ENCODE data around the gene TMEM222.

TMEM222 gene

DNA sequence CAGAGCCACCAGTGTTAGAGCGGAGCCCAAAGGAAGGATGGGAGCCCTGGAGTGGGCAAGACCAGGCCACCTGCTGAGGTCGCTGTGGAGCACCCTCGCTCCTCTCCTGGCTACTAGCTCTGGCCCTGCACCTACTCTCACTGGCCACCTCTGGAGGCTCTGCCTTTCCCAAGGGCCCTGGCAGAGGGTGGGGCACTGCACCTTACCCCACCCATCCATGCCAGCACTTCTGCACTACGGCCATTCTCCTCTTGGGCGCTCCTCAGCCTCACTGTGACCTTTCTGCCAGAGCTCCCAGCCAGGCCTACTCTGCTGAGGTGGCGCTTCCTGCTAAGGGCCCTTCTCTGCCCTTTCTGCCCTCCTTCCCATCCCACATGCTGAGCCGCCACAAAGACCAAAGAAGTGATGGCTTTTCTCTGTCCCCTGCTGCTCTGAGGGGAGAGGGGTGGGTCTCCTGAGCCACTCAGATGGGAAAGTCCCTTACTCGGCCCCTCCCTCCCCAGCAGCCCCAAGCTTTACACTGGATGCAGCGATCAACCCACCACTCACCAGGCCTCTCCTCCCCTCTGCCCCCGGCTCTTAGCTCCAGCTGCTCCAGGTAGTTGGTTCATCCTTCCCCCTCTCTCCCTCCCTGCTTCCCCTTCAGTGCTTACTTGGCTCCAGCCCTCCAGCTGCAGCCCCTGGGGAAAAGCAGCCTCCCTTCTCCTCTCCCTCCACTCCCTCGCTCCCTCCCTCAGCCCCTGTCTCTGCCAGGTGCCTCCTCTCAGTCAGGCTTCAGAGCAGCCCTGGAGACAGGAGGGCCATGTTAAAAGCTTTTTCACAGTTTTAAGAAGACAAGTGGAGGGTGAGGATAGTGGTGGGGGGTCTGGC is 14.8 kb upstream of the TMEM222 start:
- DNase-seq: no peak

DNA sequence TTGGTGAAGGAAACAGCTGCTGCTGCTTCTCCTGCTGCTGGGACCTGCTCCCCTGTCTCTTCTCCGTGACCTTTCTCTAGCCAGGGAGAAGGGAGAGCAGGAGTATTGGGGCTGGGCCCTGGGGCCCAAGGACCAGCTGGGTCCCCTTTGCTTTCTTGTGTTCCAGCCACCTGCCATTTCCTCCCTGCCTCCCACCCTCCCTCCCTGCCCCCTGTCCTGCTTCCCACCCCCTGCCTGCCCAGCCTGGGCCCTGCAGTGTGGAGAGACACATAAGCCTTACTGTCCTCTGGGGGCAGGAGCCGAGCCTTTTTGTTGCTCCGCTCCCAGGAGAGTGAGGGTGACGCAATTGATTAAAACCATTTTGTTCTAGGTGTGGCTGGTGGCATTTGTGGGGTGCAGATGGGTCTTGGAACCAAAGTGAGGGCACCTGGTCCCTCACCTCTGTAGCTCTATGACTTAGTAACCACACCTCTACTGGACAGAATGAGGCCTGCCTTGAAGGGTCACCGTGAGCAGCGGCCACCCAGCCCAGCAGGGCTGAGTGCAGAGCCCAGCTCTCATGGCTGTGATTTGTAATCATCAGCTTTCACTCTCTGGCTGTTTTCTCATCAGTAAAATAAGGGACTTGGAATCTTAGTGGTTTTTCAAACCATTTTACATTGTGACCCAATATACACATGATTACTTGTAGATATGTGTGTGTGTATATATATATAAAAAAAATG is 13.9 kb upstream of the TMEM222 start:
- DNase-seq: no peak

DNA sequence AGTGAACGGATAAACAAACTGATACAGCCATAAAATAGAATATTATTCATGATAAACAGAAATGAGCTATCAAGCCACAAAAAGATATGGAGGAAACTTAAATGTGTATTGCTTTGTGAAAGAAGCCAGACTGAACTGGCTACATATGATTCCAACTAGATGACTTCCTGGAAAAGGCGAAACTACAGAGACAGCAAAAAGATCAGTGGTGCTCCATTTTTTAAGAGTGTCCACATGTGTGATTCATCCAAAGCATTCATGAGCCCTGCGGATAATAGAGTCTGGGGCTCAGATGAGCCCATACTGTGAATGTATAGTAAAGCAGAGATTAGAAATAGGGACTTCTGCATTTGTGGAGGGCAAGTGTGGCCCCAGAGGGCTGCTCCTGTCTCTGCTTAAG is 7.8 kb upstream of the TMEM222 start:
- no peak for DNase-seq

DNA sequence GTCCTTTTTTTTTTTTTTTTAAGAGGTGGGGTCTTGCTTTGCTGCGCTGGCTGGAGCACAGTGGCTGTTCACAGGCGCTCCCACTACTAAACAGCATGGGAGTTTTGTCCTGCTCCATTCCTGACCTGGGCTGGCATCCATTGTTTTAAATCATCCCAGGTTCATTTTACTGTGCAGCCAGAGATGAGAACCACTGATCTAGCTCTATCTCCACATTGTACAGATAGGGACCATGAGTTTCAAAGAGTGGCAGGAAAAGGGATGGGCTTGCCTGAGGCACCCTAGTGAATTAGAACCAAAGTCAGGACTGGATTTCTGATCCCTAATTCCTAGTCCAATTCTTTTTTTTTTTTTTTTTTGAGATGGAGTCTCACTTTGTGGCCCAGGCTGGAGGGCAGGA is 7.2 kb upstream of the TMEM222 start:
- DNase-seq: no peak

DNA sequence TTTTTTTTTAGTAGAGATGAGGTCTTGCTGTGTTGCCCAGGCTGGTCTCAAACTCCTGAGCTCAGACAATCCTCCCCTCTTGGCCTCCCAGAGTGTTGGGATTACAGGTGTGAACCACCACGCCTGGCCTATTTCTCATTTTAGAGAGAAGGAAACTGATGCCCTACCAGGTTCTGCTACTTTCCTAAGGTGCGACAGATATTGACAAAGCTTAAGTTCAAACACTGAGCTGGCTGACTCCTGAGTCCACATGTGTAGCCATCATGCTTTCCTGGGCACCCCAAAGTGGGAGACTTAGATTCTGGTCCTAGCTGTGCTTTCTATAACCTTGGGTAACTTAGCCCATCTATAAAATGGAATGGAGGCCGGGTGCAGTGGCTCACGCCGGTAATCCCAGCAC is 5.1 kb upstream of the TMEM222 start:
- no peak for DNase-seq

DNA sequence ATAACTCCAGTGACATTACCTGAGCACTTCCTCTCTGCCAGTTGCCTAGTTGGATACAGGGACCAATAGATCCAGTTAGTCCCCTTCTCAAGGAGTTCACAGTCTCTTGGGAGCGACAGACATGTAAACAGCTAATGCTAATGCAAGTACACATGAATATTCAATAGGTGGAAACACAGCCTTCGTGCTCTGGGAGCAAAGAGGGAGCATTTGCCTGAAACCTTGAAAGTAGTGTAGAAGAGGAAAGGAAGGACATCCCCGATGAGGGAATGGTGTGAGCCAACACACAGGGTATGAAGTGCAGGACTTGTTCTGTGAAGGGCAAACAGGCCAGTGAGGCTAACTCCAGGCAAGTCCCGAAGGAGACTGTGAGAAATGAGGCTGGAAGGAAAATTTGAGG is 3.8 kb upstream of the TMEM222 start:
- DNase-seq: no peak

DNA sequence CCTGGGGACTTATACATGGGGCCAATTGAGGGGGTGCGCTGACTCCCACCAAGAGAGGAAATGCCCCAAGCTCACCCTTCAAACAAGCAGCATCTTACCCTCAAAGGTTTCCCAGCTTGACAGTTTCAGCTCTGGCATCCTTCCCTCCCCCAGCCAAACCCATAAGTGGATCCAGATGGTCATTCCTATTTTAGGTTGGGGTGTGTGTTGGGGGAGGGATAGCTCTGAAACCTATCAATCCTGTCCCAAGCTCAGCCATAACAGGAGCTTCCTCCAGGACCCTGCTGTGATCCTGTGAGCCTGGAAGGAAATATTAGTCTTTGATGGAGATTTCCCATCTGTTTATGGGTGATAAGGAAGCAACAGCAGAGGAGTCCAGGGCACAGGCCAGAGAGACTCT is 3.4 kb upstream of the TMEM222 start:
- no peak for DNase-seq

DNA sequence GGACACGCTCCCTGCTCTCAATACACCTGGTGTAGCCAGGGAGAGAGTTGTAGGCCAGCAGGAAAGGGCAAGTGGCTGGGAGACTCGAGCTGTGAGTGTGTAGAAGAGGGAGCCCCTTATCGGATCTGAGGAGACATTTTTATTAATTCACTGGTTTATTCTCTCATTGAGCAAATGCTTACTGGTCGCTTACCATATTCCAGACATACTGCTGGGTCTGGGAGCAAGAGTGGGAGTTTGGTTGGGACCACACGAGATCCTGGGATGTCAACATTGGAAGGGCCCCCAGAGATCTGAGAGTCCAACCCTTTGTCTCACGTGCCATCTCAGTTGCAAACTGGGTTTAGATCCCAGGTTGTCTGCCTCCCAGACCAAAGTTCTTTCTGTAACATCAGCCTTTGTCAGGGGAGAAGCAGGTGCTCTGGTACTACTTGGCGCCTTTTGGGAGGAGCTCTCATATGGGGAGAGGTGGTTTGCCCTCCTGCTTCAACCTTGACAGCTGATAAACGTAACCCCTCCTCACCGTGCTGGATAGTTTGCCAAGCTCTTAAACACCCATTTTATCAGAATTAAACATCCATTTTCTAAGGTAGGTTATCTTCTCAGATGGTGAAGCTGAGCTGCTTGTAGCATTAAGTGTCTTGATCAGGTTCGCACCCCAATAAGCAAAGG is 742 bp downstream of the TMEM222 start:
- no peak for DNase-seq

DNA sequence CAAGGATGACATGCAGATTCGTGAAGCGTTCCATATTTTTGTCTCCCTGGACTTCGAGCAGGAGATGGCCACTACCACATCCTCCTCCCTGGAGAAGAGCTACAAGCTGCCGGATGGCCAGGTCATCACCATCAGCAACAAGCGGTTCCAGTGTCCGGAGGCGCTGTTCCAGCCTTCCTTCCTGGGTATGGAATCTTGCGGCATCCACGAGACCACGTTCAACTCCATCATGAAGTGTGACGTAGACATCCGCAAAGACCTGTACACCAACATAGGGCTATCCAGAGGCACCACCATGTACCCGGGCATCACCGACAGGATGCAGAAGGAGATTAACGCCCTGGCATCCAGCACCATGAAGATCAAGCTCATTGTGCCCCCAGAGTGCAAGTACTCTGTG is 3.3 kb downstream of the TMEM222 start:
- no peak for DNase-seq

DNA sequence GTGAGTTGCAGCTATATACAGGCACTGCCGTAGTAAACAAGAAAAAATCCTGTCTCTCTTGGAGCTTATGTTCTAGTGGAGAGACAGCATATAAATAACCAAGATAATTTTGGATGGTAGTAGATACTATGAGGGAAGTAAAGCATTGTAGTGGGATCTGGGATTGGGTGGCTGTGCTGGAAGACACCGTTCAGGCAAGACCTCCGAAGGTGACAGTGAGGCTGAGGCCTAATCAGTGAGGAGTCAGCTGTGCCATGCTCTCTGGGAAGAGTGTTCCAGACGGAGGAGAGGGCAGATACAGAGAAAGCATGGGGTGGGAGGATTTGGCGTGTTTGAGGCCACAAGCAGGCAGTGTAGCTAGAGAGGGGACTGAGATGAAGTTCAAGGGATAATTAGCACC is 6.0 kb downstream of the TMEM222 start:
- no peak for DNase-seq

DNA sequence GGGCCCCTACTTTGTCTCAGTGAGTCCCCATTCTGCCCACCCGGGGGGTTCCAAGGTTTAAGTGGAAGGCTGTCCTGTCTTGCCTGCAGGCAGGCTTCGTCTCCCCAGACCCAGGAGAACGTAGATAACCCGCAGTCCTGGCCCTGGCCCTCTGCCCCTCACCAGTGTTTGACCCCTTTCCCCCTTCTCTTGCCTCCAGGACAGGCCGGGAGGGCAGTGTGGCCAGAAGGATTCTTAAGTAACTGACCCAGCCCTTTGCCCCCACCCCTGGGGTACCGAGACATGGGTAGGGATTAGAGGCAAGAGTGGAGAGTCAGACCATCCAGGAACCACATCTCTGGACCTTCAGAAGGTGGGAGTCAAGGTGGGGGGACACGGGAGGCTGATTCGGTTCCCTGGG is 8.8 kb downstream of the TMEM222 start:
- no peak for DNase-seq

DNA sequence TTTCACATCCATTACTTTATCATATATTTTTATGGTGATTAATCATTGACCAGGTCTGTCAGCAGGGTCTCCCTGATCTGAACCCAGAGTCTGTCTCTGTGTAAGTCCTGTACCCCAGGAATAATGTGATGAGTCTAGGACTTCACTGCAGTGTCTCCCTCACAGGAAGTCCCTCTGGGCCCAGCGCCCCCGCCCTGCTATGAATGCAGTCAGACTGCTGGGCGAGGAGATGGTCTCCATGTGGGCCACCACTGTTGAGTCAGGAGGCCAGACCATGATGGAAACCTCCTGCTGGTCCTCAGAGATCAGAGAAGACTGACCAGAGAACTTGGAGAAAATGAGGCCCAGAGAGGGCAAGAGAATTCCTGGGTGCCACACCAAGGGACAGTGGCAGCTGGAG is 9.5 kb downstream of the TMEM222 start:
- DNase-seq: no peak

DNA sequence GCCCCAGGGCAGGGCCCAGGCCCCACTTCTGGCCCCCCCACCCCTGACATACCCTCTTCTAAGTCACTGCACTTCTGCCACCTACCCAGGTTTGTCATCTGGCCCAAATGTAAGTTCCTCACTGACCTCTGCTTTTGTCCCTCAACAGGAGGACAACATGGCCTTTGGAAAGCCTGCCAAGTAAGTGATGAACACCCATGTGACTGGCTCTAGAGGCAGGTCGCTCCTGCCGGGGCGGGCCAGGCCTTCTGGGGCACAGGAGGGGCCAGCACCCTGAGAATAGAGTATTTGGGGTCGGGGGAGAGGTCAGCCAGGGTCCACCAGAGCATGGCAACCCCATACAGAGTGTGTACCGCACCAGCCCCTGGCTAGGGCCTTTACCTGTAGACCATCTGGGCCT is 10.0 kb downstream of the TMEM222 start:
- DNase-seq: no peak

DNA sequence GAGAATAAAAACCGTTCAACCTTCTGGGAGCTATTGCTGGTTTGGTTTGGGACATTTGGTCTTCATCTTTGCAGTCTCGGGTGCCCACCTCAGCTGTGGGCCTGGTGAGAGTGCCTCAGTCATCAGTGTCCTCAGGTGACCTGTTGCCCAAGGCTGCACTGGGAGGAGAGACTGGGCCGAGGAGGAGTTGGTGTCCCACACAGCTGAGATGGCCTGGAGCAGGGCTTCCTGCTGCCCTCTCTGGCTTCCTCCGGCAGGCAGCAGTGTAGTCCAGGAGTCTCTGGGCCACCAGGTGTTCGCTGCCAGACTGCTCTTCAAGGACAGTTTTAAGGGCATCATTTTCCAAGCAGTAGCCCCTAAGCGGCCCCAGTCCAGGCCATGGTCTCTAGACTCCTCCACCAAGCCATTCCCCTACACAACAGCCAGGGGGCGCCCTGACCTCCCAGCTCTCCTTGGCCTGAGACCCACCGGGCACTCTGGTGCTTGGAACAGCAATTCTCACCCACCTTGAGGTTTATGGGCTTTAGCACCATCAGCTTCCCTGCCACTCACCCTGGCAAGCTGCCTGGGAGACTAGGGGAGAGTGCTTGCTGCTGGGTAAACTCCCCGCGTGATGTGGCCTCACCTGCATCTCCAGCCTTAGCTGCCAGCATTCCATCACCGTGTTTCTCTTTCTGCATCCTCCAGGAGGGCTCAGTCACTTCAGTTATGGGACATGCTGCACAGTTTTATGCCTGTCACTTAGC is 10.7 kb downstream of the TMEM222 start:
- DNase-seq: peak; percentile 51

DNA sequence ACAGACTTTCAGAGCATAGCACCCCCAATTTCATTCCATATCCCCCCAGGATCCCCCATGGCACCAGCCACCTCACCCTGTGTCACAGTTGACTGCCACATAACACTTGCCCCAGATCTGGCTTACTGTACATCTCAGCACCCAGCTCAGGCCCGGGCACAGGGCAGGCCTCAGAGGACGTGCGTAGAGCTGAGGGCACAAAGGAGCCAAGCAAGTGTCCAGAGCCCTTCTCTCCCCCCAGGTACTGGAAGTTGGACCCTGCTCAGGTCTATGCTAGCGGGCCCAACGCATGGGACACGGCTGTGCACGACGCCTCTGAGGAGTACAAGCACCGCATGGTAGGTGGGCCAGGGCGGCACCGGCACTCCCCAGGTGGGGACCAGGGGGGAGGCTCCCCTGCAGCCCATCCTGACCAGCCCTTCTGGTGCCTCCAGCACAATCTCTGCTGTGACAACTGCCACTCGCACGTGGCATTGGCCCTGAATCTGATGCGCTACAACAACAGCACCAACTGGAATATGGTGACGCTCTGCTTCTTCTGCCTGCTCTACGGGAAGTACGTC is 11.8 kb downstream of the TMEM222 start:
- DNase-seq: no peak

DNA sequence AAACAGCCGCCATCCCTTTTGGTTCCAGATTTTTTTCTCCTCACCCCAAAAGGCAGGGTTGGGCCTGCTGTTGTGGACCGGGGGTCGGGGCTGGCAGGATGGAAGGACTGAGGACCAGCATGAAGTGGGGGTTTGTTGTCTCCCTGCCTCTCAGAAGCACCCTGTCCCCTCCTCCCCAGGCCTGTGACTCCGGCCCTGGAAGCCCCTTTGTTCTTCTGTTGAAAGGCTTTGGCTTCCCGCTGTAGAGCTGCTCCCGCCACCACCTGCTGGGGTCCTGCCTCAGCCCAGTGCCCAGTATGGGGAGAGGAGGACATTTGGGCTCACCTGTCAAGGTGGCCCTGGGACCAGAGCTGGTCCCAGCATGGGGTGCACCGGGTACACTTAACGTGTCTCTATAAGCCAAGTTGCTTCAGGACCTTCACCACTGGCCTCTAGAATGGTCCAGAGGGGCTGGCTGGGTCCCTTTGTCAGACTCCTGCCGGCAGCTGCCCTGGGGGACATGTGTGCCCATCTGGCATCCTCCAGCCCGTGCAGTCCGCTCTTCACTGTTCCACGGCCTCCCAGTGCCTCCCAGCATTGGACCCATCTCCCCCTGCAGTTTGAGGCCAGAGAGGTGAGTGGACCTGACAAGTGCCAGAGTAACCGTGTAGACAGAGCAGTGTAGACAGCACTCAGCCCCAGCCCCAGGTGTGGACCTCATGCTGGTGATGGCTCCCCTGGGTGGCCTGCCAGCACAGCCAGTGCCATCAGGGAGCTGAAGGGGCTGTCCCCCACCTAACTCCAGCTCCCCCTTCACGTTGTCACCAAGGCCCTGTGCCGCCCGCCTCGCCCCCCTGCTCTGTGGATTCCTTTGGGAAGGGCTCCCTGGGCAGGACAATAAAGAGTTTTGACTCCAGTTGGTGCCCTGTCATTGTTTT is 13.8 kb downstream of the TMEM222 start:
- DNase-seq: no peak

DNA sequence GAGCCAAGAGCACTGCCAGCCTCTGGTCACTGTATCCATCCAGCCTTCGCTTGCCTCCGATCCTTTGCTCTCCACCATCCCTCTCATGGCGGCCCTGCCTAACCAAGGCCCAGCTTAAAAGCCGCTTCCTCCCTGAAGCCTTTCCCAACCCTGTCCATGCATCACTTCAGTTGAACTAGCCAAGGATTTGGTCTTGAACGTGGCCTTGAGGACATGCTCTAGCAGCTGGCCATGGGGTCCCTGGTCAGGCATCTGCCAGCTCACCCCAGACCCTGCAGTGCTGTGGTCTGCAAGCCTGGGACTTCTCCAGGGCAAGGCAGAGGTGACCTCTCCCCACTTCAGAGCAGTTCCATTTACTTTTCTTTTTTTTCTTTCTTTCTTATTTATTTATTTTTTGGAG is 14.8 kb downstream of the TMEM222 start:
- no peak for DNase-seq

DNA sequence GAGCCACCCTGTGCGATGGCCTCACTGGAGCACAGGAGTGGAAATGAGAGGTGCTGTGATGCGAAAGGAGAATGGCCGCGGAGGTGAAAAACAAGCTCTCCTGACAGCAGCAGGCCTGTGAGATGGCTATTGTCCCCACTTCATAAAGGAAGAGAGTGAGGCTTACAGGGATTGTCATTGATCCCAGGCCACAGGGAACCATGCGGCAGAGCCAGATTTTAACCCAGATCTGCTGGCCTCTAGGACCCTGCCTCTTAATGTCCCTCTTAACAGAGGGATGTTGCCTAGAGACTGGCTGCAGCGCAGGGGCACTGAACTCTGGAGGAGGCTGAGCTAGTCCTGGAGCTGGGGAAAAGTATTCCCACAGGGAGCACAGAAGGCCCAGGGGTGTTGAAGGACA is 16.8 kb downstream of the TMEM222 start:
- DNase-seq: no peak

DNA sequence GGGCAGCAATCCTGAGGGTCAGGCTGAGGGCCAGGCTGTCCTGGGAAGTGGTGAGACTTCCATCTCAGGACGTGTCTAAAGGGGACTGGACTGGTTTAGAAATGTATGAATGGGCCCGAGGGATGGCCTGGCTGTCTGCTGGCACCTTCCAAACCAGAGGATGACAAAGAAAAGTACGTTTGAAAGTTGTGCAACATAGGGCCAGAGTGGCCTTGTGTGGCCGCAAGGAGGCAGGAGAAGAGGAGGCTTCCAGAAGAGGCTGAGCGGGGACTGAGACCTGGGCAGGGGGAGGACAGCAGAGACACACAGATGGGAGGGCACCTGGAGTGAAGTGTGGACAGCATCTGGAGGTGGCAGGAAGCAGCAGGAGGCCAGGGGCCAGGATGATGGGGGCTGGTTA is 17.2 kb downstream of the TMEM222 start:
- DNase-seq: no peak

DNA sequence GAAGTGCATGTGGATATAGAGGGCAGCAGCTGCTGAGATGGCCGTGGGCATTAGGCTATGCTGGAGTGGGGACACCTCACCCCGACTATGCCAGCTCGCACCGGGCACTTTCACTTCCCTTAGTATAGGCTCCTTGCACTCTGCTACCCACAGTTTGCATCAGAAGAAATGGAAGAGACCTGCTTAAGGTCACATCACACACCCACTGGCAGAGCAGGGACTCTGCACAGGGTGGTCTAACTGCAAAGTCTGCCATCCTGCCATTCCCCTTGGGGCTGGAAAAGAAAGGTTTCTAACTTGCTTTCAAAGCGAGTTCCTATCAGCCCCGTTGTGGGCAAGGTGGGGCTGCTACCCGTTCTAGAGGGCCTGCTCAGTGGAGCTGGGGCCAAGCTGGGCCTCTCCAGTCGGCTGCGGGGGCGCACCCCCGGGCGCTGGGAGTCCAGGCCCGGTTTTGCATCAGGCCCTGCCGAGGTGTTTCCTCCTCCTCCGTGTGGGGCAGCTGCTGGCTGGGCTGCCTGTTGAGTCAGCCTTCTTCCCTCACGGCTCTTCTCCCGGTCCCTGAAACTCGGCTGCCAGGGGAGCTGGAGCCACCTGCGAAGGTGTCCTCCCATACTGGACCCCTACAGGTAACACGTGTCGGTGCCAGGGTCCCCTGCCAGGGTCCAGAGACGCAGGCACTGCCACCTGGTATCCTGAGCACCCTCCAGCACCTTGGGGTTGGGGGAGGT is 19.7 kb downstream of the TMEM222 start, which contains the start of gene SYTL1:
TSS of gene SYTL1 (plus strand) at position 498 of the 728 bp plus-strand sequence. CDS start 3,313 bp downstream, outside the sequence.
- DNase-seq: peak; percentile 59

DNA sequence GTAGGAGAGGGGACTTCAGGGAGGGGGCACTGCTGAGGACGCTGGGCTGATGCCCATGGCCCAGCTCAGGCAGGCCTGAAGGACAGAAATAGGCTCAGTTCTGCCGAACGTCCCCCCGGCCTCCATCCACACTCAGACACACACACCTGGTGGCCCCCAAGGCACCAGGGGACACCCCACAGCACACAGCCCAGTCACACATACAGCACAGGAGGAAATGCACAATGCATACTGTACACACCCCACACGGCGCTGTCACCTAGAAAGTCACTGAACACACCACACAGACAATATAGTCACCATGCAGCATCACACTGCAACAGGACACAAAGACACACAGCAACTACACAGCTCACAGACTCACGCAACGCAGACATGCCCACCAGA is 20.4 kb downstream of the TMEM222 start:
- no peak for DNase-seq

Data from CD4-positive, alpha-beta T cell treated with Interferon gamma for 1 hour (primary cell).